GM20000 (cell line): ENCODE data around the gene SEPTIN10.

Experiments
- DNase-seq: peaks from one replicate; pipeline ENCODE4 v3.0.0; 2012; ENCODE audit warnings: low spot score
- CTCF ChIP-seq: IDR thresholded peaks from 2 replicates; pipeline ENCODE4 v1.5.1; 2012; ENCODE audit warnings: mild to moderate bottlenecking, control low read depth; ENCODE audit errors: extremely low read depth, missing control alignments

Gene SEPTIN10

GRCh38 chr2:109607766-109608165 is 6.0 kb downstream of the SEPTIN10 start:
- TF ChIP-seq CTCF, result no peak
- no peak for DNase-seq

GRCh38 chr2:109604597-109604996 is 9.2 kb downstream of the SEPTIN10 start:
- TF ChIP-seq CTCF, result no peak
- no peak for DNase-seq

- TF ChIP-seq CTCF, result no peak
- DNase-seq, result no peak
Measured at GRCh38 chr2:109602617-109603188, 11.1 kb downstream of the SEPTIN10 start.

GRCh38 chr2:109601783-109602182 is 12.0 kb downstream of the SEPTIN10 start:
- no peak for TF ChIP-seq CTCF
- DNase-seq, result no peak

GRCh38 chr2:109597283-109597682 is 16.5 kb downstream of the SEPTIN10 start:
- no peak for TF ChIP-seq CTCF
- DNase-seq, result no peak

GRCh38 chr2:109595644-109596043 is 18.1 kb downstream of the SEPTIN10 start:
- no peak for TF ChIP-seq CTCF
- DNase-seq, result no peak

GRCh38 chr2:109594246-109594885 is 19.4 kb downstream of the SEPTIN10 start:
- DNase-seq, result no peak
- TF ChIP-seq CTCF, result no peak
